Measurements from ENCODE around the gene KCTD17. TPM values are rescaled to one million over a fixed set of nuclear protein-coding genes. Genes with fewer than 3 reads are reported as not detected.

KCTD17 gene
- total RNA-seq, 1 experiment from 2014 or later, result 24.9 TPM

DNA sequence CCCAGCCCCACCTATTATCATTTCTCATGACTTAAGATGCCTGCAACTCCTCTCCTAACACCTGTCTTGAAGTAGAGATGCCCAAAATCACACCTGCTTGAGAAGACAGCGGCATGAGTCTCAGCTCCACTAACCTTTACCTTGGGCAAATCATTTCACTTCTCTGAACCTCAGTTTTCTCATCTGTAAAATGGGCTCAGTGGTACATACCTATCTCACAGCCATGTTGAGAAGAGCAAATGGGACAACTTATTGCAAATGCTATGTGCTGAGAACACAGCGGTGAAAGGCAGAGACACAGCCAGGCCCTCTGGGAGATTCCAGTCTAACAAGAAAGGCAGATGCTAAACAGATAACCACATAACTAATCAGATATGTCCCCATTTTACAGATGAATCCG, 40.1 kb upstream of the KCTD17 start:
- no peaks in the 10 kb centered on the region for H3K9me3 ChIP-seq (ENCODE audit: low read length)
- H3K36me3 ChIP-seq (ENCODE audit: insufficient read depth, low read length), result no peaks in the 10 kb centered on the region
- no peaks in the 10 kb centered on the region for H4K20me1 ChIP-seq (ENCODE audit: insufficient read depth, low read depth, low read length)
- no peak overlapping the region for H3K4me3 ChIP-seq (ENCODE audit: low read length)
- H3K9ac ChIP-seq (ENCODE audit: low read length), result no peak overlapping the region
- no peak overlapping the region for H3K4me2 ChIP-seq (ENCODE audit: low read depth, low read length, poor library complexity, severe bottlenecking)
- H2AFZ ChIP-seq (ENCODE audit: low read length), result no peak overlapping the region
- H3K79me2 ChIP-seq (ENCODE audit: low read length), result no peaks in the 10 kb centered on the region
- no peaks in the 10 kb centered on the region for H3K9me2 ChIP-seq (replicated peaks; ENCODE audit: insufficient read depth, low read length)
- 0 out of 2 replicates have a peak, but pooled peaks cover 3% of the 10 kb centered on the region for H3K27me3 ChIP-seq (ENCODE audit: low read length)
- no peaks in the 10 kb centered on the region for H3K4me1 ChIP-seq (ENCODE audit: low read length)
- no peak overlapping the region for H3K27ac ChIP-seq (ENCODE audit: low read length)
- DNase-seq, result no peak

DNA sequence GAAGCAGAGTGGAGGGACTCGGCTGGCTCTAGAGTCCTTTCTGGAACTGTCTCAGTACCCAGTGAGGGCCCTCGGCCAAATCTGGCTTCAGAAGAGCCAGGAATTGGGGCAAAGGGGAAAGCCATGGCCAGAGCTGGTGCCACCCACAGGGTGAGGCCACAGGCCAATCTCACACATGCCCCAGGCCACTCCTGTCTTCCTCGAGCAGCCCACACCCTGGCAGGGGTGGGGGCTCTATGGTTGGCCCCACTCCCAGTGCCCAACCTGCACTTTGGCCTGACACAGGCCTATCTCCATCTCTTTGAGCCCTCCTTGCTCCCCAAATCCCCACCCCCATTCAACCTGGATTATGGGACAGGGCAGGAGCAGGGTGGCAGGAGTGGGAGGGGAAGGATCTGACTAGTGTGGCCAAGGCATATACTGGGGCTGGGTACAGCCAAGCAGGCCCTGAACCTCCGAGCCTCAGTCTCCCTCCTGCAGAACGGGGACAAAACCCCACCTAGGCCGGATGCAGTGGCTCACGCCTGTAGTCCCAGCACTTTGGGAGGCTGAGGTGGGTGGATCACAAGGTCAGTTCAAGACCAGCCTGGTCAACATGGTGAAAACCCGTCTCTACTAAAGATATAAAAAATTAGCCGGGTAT, 39.2 kb upstream of the KCTD17 start:
- no peak overlapping the region for H3K27ac ChIP-seq (ENCODE audit: low read length)
- H3K79me2 ChIP-seq (ENCODE audit: low read length), result no peaks in the 10 kb centered on the region
- no peak overlapping the region for H3K4me3 ChIP-seq (ENCODE audit: low read length)
- H3K4me1 ChIP-seq (ENCODE audit: low read length), result no peaks in the 10 kb centered on the region
- H4K20me1 ChIP-seq (ENCODE audit: insufficient read depth, low read depth, low read length), result no peaks in the 10 kb centered on the region
- no peak overlapping the region for H3K9ac ChIP-seq (ENCODE audit: low read length)
- no peaks in the 10 kb centered on the region for H3K9me3 ChIP-seq (ENCODE audit: low read length)
- H3K9me2 ChIP-seq (replicated peaks; ENCODE audit: insufficient read depth, low read length), result no peaks in the 10 kb centered on the region
- H3K4me2 ChIP-seq (ENCODE audit: low read depth, low read length, poor library complexity, severe bottlenecking), result no peak overlapping the region
- no peak overlapping the region for H2AFZ ChIP-seq (ENCODE audit: low read length)
- no peak for DNase-seq
- H3K27me3 ChIP-seq (ENCODE audit: low read length), result no peaks in the 10 kb centered on the region
- no peaks in the 10 kb centered on the region for H3K36me3 ChIP-seq (ENCODE audit: insufficient read depth, low read length)

DNA sequence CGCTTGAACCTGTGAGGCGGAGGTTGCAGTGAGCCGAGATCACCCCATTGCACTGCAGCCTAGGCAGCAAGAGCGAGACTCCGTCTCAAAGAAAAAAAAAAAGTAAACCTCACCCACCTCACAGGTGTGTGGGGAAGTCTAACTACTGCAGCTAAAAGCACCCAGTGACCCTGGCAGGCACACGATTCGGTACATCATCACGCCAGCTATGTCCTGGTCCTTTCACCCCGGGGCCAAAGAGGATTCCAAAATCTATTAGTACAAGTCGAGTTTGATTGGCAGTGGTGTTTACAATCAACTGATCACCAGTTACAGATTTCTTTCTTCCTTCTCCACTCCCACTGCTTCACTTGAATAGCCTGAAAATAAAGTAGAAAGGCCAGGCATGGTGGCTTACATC, 38.6 kb upstream of the KCTD17 start:
- Histone ChIP-seq H3K9ac (ENCODE audit: low read length) (no peak overlapping the region), H3K9me3 (ENCODE audit: low read length) (no peaks in the 10 kb centered on the region), H3K4me1 (ENCODE audit: low read length) (no peaks in the 10 kb centered on the region), H3K27me3 (ENCODE audit: low read length) (no peaks in the 10 kb centered on the region), H3K36me3 (ENCODE audit: insufficient read depth, low read length) (no peaks in the 10 kb centered on the region), H2AFZ (ENCODE audit: low read length) (no peak overlapping the region), H3K79me2 (ENCODE audit: low read length) (no peaks in the 10 kb centered on the region), H3K9me2 (replicated peaks; ENCODE audit: insufficient read depth, low read length) (no peaks in the 10 kb centered on the region), H4K20me1 (ENCODE audit: insufficient read depth, low read depth, low read length) (no peaks in the 10 kb centered on the region), H3K4me2 (ENCODE audit: low read depth, low read length, poor library complexity, severe bottlenecking) (no peak overlapping the region), H3K27ac (ENCODE audit: low read length) (no peak overlapping the region), H3K4me3 (ENCODE audit: low read length) (no peak overlapping the region)
- no peak for DNase-seq

DNA sequence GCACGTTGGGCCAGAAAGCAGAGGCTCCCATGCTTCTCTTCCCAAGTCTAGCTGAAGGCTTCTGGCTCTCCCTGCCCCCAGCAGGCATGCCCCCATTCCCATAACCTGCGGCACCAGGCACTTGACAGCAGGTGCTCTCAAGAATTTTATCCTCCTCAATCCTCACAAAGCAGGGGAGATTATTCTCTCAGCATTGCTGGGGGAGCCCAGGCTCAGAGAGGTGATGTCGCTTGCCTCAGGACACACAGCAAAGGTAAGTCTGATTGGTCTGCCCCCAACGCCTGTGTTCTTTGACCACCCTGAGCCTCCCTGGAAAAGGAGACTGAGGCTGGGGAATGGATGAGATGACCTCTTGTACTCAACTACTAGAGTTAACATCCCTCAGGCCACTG, 37.1 kb upstream of the KCTD17 start:
- Histone ChIP-seq H3K79me2 (ENCODE audit: low read length) (no peaks in the 10 kb centered on the region), H3K4me3 (ENCODE audit: low read length) (no peak overlapping the region), H2AFZ (ENCODE audit: low read length) (no peak overlapping the region), H4K20me1 (ENCODE audit: insufficient read depth, low read depth, low read length) (no peaks in the 10 kb centered on the region), H3K27me3 (ENCODE audit: low read length) (no peaks in the 10 kb centered on the region), H3K27ac (ENCODE audit: low read length) (no peak overlapping the region), H3K9me3 (ENCODE audit: low read length) (no peaks in the 10 kb centered on the region), H3K9ac (ENCODE audit: low read length) (no peak overlapping the region), H3K4me2 (ENCODE audit: low read depth, low read length, poor library complexity, severe bottlenecking) (no peak overlapping the region), H3K36me3 (ENCODE audit: insufficient read depth, low read length) (no peaks in the 10 kb centered on the region), H3K4me1 (ENCODE audit: low read length) (peaks cover 4% of the 10 kb centered on the region; the same call in 1 of the 2 replicates), H3K9me2 (replicated peaks; ENCODE audit: insufficient read depth, low read length) (no peaks in the 10 kb centered on the region)
- no peak for DNase-seq

DNA sequence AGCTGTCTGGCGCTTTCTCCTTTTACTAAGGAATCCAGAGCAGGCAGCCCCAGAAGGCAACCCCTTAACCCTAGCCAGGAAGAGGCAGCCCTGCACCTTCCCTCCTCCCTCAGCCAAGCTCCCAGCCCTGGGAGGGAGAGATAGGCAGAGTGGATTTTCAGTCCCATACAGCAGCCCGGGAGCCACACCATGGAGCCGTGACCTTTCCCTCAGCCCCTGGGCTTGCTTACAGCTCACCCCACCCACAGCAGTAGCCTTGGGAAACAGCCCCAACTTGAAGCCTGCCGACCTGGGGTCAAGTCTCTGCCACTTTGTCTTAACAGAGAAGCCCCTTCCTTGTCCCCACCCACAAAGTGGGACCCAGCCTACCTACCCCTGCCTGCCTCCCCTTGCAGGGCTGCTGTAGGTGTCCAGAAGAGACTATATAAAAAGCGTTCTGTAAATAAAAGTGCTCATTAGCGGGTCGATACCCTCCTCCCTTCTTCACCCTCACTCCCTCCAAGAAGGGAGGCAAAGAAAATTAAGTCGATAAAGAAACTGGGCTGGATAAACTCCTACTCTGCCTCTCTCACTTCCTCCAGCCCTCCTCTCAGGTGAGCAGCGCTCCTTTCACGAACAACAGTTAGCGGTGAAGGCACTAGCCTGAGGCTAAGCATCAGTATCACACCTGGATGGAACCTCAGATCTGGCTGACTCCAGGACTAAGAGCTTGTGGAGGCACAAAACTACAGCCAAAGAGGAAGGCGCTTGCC, 36.5 kb upstream of the KCTD17 start:
- H3K79me2 ChIP-seq (ENCODE audit: low read length), result no peaks in the 10 kb centered on the region
- no peak overlapping the region for H3K9ac ChIP-seq (ENCODE audit: low read length)
- DNase-seq, result no peak
- no peaks in the 10 kb centered on the region for H3K9me2 ChIP-seq (replicated peaks; ENCODE audit: insufficient read depth, low read length)
- H3K4me3 ChIP-seq (ENCODE audit: low read length), result no peak overlapping the region
- no peaks in the 10 kb centered on the region for H3K9me3 ChIP-seq (ENCODE audit: low read length)
- H3K36me3 ChIP-seq (ENCODE audit: insufficient read depth, low read length), result no peaks in the 10 kb centered on the region
- H2AFZ ChIP-seq (ENCODE audit: low read length), result no peak overlapping the region
- H3K4me1 ChIP-seq (ENCODE audit: low read length), result peaks cover 5% of the 10 kb centered on the region
- no peaks in the 10 kb centered on the region for H4K20me1 ChIP-seq (ENCODE audit: insufficient read depth, low read depth, low read length)
- H3K27me3 ChIP-seq (ENCODE audit: low read length), result no peaks in the 10 kb centered on the region
- H3K27ac ChIP-seq (ENCODE audit: low read length), result no peak overlapping the region
- no peak overlapping the region for H3K4me2 ChIP-seq (ENCODE audit: low read depth, low read length, poor library complexity, severe bottlenecking)

DNA sequence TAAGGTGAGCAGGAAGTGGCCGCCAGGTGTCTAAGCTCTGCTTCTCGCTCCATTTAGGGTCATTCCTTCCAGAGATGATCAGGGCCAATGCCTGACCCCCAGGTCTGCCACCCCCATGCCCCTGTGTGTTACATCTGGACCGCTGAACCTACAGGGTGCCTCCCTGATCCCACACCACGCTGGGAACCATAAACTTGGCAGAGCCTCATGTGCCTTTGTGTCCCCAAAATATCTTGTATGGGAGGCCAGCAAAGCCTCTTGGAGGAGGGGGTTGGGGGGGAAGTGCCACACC, 36.0 kb upstream of the KCTD17 start:
- Histone ChIP-seq H3K9ac (ENCODE audit: low read length) (no peak overlapping the region), H3K27ac (ENCODE audit: low read length) (no peak overlapping the region), H3K4me2 (ENCODE audit: low read depth, low read length, poor library complexity, severe bottlenecking) (no peak overlapping the region), H3K27me3 (ENCODE audit: low read length) (no peaks in the 10 kb centered on the region), H3K4me3 (ENCODE audit: low read length) (no peak overlapping the region), H3K9me3 (ENCODE audit: low read length) (no peaks in the 10 kb centered on the region), H3K4me1 (ENCODE audit: low read length) (peaks cover 10% of the 10 kb centered on the region), H3K79me2 (ENCODE audit: low read length) (no peaks in the 10 kb centered on the region), H4K20me1 (ENCODE audit: insufficient read depth, low read depth, low read length) (no peaks in the 10 kb centered on the region), H2AFZ (ENCODE audit: low read length) (no peak overlapping the region), H3K9me2 (replicated peaks; ENCODE audit: insufficient read depth, low read length) (no peaks in the 10 kb centered on the region), H3K36me3 (ENCODE audit: insufficient read depth, low read length) (no peaks in the 10 kb centered on the region)
- no peak for DNase-seq

DNA sequence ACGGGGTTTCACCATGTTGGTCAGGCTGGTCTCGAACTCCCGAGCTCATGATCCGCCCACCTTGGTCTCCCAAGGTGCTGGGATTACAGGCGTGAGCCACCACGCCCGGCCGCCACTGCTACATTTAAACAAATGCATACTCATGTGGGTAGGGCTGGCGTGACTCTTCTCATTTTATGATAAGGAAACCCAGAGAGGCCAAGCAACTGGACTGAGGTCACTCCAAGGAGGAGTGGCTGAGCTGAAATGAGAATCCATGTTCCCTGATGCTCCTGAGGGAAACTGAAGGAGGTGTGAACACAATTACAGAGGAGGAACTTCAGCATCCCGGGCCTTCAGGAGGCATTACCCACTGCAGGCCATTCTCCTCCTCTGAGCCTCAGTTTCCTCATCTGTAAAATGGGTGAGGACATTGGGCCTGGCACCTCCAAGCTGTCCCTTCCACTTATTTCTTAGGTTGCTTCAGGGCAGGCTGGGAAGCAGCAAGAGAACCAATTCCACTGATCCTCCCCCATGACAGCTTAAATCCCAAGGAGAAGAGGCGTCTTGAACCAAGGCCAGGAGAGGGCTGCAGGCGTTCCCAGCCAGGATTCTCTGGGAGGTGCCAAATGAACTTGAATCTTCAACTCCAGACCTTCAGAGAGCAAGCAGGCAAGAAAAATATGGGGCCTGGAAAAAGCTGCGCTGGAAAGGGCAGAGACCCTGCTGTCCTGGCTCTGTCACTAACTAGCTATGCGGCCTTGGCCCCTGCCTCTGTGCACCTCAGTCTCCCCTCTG, 35.2 kb upstream of the KCTD17 start:
- DNase-seq, result no peak
- H3K4me2 ChIP-seq (ENCODE audit: low read depth, low read length, poor library complexity, severe bottlenecking), result no peak overlapping the region
- no peaks in the 10 kb centered on the region for H3K79me2 ChIP-seq (ENCODE audit: low read length)

DNA sequence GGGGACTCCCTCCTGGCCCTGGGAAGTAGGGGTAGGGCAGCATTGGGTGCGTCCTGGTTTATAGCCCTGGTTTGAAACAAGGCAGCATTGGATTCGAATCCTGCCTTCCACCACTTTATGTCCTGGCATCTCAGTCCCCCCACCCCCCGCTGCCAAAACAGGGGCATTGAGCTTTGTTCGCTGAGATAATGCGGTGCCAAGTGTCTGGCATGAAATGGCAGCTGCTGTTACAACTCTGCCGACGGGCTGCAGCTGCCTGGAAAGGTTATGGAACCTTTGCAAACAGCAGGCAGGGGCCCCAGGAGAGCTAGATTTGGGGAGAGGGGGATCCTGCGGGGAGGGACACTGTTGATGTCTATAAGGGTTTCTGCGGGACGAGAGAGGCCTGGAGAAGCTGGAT, 34.2 kb upstream of the KCTD17 start:
- Histone ChIP-seq H2AFZ (ENCODE audit: low read length) (no peak overlapping the region), H3K9ac (ENCODE audit: low read length) (no peak overlapping the region), H3K36me3 (ENCODE audit: insufficient read depth, low read length) (no peaks in the 10 kb centered on the region), H3K9me3 (ENCODE audit: low read length) (no peaks in the 10 kb centered on the region), H3K4me1 (ENCODE audit: low read length) (peaks cover 11% of the 10 kb centered on the region), H3K27ac (ENCODE audit: low read length) (no peak overlapping the region), H3K27me3 (ENCODE audit: low read length) (no peaks in the 10 kb centered on the region), H4K20me1 (ENCODE audit: insufficient read depth, low read depth, low read length) (no peaks in the 10 kb centered on the region), H3K4me2 (ENCODE audit: low read depth, low read length, poor library complexity, severe bottlenecking) (no peak overlapping the region), H3K4me3 (ENCODE audit: low read length) (no peak overlapping the region), H3K9me2 (replicated peaks; ENCODE audit: insufficient read depth, low read length) (no peaks in the 10 kb centered on the region), H3K79me2 (ENCODE audit: low read length) (no peaks in the 10 kb centered on the region)
- no peak for DNase-seq

More for the DNA sequence above, 35.2 kb upstream of the KCTD17 start:
- H3K9me3 ChIP-seq (ENCODE audit: low read length), result no peaks in the 10 kb centered on the region
- no peak overlapping the region for H2AFZ ChIP-seq (ENCODE audit: low read length)
- no peak overlapping the region for H3K9ac ChIP-seq (ENCODE audit: low read length)
- H3K36me3 ChIP-seq (ENCODE audit: insufficient read depth, low read length), result no peaks in the 10 kb centered on the region
- no peaks in the 10 kb centered on the region for H4K20me1 ChIP-seq (ENCODE audit: insufficient read depth, low read depth, low read length)
- H3K27me3 ChIP-seq (ENCODE audit: low read length), result no peaks in the 10 kb centered on the region
- no peak overlapping the region for H3K27ac ChIP-seq (ENCODE audit: low read length)
- no peaks in the 10 kb centered on the region for H3K9me2 ChIP-seq (replicated peaks; ENCODE audit: insufficient read depth, low read length)
- H3K4me3 ChIP-seq (ENCODE audit: low read length), result no peak overlapping the region
- peaks cover 11% of the 10 kb centered on the region for H3K4me1 ChIP-seq (ENCODE audit: low read length)

Measured in Karpas-422 (cell line).